Ammon's horn (tissue), 1 donor: ENCODE results near the gene BDKRB1.
A peak's percentile ranks its signal among the peaks of the same experiment; 100 is the strongest.

Source experiments
- DNase-seq: peaks from one replicate; pipeline ENCODE4 v3.0.0-alpha.2; 2016; ENCODE audit warnings: low spot score

Gene BDKRB1

DNA sequence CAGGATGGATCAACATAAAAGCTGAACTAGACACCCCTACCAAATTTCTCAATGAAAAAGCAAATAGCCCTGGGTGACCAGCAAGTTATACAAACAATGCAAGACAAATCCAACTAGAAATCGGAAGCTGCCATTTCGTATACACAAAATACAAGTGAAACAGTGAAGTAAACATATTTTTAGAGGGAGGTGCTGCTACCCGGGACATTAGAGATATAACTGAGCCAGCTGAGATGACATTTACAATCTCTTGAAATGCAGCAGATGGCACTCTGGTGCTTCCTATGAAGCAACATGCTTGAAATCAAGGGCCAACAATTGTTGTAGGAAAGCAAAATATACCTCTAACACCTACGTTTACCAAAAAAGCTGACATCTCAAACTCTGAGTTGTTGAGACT lies 25.5 kb downstream of the BDKRB1 start:
- DNase-seq, result peak; percentile 50

DNA sequence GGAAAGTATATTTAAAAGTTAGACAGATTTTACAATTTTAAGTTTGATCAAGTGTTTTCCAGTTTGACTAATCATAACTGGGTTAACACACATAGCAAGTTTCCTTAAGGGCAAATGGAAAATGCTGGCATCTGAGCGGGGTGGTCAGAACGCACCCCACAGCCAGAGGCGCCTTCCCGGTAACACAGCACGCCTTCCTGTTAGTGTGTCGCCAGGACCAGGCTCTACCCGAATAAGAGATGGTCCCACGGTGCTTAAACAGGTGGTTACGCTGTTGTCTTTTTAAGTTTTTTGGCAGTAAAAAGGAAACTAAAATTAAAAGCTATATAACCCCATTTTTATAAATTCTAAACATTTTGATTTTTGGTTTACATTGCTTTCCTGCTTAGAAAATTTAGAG lies 28.0 kb downstream of the BDKRB1 start:
- no peak for DNase-seq

DNA sequence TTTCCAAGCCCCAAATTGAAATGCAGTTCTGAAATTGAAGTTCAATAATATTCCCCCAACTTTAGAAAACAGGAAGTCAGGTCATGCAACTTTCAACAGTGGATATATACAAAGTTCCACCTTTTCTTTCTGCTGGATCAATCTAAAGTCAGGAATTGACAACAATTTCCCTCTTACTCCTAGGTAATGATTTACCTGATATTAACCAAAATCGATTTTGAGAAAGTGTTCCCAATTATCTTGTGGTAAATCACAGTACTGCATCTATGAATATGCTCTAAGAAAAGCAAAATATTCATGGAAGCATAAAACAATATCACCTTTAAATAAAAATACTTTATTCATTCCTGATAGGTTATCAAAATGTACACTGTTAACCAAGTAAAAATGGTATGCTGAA lies 28.4 kb downstream of the BDKRB1 start:
- no peak for DNase-seq

DNA sequence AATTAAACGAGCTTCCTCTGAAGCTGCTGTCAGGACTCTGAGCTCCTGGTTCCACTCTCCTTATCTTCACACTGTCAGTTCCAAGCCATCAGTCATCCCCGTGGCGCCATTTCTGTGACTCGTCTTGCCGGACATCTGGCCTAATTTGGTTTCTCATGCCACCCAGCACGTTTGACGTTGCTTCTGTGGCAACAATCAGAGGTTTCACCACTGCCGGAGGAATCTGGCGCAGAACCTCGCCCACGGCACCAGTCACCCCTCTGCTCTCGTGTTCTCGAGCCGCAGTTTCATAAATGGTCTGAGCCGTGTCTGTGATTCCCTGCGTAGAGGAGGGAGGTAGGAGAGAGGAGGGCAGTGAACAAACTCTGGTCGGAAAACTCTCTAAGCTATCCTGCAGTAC lies 29.7 kb downstream of the BDKRB1 start:
- DNase-seq, result no peak

DNA sequence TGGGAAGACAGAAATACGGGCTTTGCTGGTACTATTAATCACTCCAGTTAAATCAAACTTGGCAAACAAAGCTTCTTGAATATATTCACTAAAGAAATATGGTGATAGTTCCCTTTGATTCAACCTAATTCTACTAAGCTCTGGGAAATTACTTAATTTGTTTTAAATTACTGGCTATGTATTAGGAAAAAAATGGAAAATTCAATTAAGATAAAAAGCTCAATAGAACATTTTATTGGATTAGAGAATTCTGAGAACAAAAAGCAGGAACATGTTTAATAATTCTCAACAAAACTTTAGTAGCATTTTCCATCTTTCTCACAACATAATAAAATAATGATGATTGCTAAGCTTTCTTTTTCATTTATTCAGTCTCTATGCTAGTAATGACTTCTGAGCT lies 30.2 kb downstream of the BDKRB1 start:
- DNase-seq, result no peak

DNA sequence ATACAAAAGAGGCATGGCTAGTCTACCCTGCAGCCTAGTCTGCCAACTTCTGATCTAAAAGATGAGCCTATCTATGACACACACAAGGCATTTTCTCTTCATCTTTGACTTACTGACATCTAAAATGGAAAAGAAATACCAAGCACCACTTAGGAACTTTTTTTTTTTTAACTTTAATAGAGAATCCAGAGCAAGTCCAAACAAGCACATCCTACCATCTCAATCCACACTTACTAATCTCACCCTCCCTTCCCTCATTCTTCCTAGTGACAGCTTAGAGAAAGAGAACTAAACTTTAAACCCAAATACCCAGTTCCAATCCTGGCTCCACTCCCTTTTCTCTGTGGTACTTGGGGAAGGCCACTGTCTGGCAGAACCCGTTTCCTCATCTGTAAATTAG lies 31.8 kb downstream of the BDKRB1 start:
- DNase-seq, result no peak

DNA sequence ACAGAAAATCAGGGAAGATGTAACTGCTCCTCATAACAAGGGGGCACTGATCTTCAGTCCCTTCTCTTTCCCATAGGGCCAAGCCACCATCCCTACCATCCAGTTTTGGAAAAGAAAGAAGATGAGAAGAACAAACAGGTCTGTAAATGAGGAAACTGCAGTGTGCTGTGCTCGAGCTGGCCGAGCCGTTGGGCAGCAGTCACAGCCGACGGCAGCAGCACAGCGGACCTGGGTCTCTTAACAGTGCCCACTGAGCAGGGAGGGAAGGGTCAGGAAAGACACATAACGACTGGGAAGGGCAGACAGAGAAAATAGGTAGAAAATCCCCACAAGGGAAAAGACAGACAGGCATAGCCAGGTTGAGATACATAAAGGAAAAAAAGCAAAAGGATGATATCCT lies 38.2 kb downstream of the BDKRB1 start:
- no peak for DNase-seq

DNA sequence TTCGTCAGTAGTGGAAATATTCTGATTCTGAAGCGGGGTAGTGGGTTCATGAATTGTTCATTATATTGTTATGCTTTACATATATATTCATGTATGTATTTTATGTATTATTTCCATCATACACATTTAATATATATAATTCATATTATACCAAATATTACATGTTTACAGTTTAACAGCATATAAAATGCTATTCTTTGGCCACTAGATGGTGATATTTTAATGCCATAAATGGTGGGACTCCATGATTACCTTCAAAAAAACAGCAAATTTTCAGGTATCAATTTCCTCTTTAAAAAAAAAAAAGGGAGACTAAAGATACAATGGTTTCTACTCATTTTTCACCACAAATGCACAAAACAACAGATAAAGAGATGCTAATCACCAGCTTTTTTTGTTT lies 41.0 kb downstream of the BDKRB1 start:
- no peak for DNase-seq

DNA sequence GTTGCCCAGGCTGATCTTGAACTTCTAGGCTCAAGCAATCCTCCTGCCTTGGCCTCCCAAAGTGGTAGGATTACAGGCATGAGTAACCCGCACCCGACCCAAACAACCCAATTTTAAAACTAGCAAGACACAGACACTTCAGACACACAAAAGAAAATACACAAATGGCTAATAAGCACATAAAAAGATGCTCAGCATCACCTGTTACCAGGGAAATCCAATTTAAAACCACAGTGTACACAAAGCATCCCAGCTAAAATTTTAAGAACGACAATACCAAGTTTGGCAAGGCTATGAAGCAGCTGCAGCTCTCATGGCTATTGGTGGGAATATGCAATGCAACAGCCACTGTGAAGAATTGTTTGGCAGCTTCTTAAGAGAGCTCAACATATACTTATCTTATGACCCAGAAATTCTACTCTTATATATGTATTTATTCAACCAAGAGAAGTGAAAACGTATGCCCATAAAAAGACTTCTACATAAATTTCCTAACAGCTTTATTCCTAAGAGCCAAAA lies 42.0 kb downstream of the BDKRB1 start:
- DNase-seq, result no peak

DNA sequence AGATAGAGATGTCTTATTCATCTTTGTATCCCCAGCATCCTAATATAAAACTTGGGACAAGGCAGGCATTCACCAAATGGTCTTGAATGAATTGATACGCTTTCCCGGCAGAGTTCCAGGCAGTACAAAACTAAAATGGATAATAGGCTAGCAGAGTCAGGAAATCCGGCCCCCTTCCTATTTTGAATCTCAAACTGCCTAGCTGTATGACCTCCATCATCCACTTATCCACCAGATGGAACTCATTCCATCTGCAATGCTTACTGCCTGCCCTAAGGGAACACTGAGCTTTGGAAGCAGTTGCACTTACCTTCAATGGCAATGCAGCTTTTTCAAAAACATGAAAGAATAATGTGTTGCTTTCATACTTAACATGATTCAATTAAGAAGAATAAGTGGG lies 43.4 kb downstream of the BDKRB1 start:
- DNase-seq, result peak; percentile 27

DNA sequence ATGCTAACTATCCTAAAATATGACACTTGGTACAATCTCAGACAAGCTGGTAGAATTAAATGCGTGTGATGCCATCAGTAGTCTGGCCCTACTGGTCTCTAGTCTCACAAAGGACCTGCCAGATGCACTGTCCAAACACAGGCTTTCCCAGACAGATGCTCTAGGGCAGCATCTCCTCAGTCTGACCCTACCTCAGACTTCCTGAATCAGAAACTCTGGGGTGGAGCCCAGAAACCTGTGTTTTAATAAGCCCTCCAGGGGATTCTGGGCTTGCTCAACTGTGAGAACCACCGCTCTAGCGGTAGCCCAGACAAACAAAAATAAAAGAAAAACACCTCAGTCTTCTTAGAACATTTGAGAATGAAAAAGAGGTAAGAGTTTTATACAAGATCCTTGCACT lies 48.0 kb downstream of the BDKRB1 start:
- DNase-seq, result no peak

DNA sequence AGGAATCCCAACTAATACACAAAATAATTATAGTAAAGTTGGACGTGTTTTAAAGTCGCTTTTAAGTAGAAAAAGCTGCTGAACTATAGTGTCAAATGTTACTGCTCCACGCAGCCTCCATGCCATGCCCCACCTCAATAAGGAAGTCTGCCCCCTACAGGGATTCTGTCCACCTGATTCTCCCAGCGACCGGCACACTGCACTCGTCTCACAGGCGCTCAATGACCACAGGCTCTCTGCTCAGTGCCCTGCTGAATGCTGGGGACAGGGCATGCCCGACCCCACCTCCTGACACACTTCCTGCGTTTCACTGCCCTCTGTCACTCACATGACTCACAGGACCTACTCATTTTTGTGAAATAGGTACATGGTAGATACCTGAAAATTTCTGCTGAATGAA lies 48.9 kb downstream of the BDKRB1 start:
- no peak for DNase-seq

DNA sequence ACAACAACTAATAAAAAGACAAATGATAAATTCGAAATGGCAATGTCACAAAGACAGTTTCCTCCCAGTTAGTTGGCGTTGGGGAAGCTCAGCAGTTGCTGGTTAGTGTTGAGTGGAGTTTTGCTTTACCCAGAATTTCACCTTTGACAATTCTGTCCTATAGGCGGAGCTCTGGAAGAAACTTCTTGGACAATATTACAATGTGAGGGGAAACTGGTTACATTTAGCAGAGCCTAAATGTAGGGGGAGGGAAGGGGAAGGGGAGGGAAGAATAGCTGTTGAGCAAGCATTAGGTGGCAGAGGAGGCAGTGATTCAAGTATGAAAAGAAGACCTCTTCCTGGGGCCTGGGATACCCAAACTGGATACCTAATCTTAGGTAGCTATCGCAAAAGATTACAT lies 51.4 kb downstream of the BDKRB1 start:
- no peak for DNase-seq

DNA sequence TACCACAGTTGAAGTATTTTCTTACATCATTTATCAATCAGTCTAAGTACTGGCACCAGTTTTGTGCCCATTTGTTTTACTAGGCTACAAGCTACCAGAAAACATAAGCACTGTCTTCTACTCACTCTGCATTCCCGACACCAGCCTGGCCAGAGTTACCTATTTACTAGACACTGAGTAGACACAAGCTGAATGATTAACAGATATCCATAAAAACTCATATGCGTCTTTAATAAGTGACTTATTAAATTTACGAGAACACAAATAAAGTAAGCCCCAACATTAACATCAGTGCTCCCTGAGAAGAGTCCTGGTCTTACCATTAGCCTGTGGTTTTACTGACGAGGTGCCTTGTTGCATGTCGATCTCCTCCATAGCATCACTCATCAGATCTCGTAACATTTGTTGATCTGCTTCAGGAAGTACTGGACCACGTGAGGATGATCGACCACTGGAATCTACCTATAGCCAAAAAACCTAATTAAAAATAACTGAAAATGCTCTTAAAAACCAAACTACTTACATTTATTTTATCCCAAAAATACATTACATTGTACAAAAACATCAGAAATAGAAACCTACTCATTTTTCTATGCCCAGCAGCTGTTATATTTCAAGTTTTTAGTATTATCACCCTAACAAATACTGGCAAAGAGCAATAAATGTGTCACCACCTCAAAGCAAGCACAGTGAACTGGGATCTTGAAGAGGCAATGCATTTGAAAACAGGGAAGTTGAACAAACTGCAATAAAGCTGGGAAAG lies 53.3 kb downstream of the BDKRB1 start:
- DNase-seq, result no peak

DNA sequence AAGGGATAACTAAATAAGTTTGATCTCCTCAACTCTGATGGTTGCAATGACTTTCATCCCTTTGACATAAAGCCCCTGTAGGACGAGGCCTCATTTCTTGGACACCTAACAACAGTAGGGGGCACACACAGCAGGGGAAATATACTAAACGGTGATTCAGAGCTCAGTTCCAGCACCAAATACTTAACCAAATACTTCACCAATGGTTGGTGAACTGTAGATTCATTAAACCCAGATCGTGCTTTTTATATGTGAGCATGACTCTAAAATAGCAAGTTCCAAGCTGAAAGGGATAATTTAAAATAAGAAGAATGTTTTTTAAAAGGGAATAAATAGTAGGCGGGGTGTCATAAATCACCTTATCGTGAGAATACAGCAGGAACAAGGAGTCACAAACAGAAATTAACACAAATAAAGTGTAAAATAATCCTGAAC lies 53.9 kb downstream of the BDKRB1 start:
- DNase-seq, result no peak

DNA sequence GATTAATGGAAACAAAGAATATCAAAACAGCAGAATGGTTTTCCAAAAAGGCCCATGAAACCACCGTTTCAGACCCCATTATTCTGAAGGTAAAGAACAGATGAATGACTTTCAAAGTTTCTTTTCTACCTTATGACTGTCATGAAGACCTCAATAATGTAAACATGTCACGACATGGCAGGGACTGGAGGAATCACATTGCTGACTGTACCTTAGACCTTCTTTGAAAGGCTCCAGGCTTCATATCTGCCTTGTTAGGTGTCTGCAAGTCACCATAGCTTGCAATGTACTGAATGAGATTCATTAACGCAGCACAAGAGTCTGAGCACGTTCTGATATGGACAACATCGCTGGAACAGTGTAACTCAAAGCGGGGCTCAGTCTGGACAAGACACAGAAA lies 54.9 kb downstream of the BDKRB1 start:
- DNase-seq, result no peak
